GM23338 (cell line): ENCODE measurements around the gene LCMT1. TPM values are rescaled to one million over a fixed set of nuclear protein-coding genes. Genes with fewer than 3 reads are reported as not detected.

Experiments used
- ATAC-seq: fragments of 200-7000 bp; cut with Tn5 transposase; 3 replicates; pipeline ENCODE4 v1.9.1; 2020
- DNase-seq: peaks from one replicate; pipeline ENCODE4 v3.0.0-alpha.2; 2015; ENCODE audit warnings: low spot score
- H2AFZ ChIP-seq: fragments of 200-600 bp; sonication (generic); 2 replicates; pipeline ENCODE4 v1.8.0; 2016; ENCODE audit warnings: antibody characterized with exemption, mild to moderate bottlenecking, moderate library complexity
- H3F3A ChIP-seq: fragments of 200-600 bp; sonication (generic); replicated peaks from 2 replicates; pipeline ENCODE4 v1.8.0; 2017; ENCODE audit warnings: antibody characterized with exemption, mixed run types, low read depth
- H3K27ac ChIP-seq: fragments of 200-600 bp; sonication (generic); 2 replicates; pipeline ENCODE4 v1.6.1; 2016; ENCODE audit warnings: low read depth
- H3K27me3 ChIP-seq: fragments of 200-600 bp; sonication (generic); 2 replicates; pipeline ENCODE4 v1.8.0; 2016; ENCODE audit warnings: mild to moderate bottlenecking, mixed run types, moderate library complexity; ENCODE audit not compliant: insufficient read depth
- H3K36me3 ChIP-seq: fragments of 200-600 bp; sonication (generic); 2 replicates; pipeline ENCODE4 v1.8.0; 2016; ENCODE audit warnings: mild to moderate bottlenecking; ENCODE audit not compliant: insufficient read depth
- H3K4me1 ChIP-seq: fragments of 200-600 bp; sonication (generic); 2 replicates; pipeline ENCODE4 v1.8.0; 2016; ENCODE audit warnings: mild to moderate bottlenecking, moderate library complexity; ENCODE audit not compliant: insufficient read depth
- H3K4me2 ChIP-seq: fragments of 200-600 bp; sonication (generic); 2 replicates; pipeline ENCODE4 v1.7.1; 2017; ENCODE audit warnings: mixed run types
- H3K4me3 ChIP-seq: fragments of 200-600 bp; sonication (generic); 2 replicates; pipeline ENCODE4 v1.6.1; 2016; ENCODE audit warnings: mixed run types
- H3K79me2 ChIP-seq: fragments of 200-600 bp; sonication (generic); replicated peaks from 2 replicates; pipeline ENCODE4 v1.8.0; 2017; ENCODE audit warnings: mild to moderate bottlenecking; ENCODE audit not compliant: insufficient read depth
- H3K9me2 ChIP-seq: fragments of 200-600 bp; sonication (generic); 2 replicates; pipeline ENCODE4 v1.8.0; 2017; ENCODE audit not compliant: insufficient read depth
- H4K20me1 ChIP-seq: fragments of 200-600 bp; sonication (generic); replicated peaks from 2 replicates; pipeline ENCODE4 v1.8.0; 2017; ENCODE audit warnings: mild to moderate bottlenecking; ENCODE audit not compliant: insufficient read depth
- H3K27ac Mint-ChIP-seq: 2 replicates; pipeline ENCODE4 v1.8.0; 2020; ENCODE audit warnings: inconsistent platforms, mild to moderate bottlenecking, moderate library complexity, mixed read lengths
- H3K27me3 Mint-ChIP-seq: 3 replicates; pipeline ENCODE4 v1.8.0; 2022; ENCODE audit warnings: low read depth, mild to moderate bottlenecking, moderate library complexity, mixed read lengths, inconsistent platforms; ENCODE audit not compliant: insufficient read depth, poor library complexity
- H3K36me3 Mint-ChIP-seq: 3 replicates; pipeline ENCODE4 v1.8.0; 2021; ENCODE audit warnings: low read depth, mild to moderate bottlenecking, inconsistent platforms, moderate library complexity, mixed read lengths
- H3K4me1 Mint-ChIP-seq: 3 replicates; pipeline ENCODE4 v1.8.0; 2020; ENCODE audit warnings: mild to moderate bottlenecking, inconsistent platforms, mixed read lengths
- H3K4me3 Mint-ChIP-seq: 3 replicates; pipeline ENCODE4 v1.8.0; 2021; ENCODE audit warnings: moderate library complexity, mild to moderate bottlenecking, inconsistent platforms, mixed read lengths
- H3K9me3 Mint-ChIP-seq: 3 replicates; pipeline ENCODE4 v1.8.0; 2020; ENCODE audit warnings: moderate library complexity, mild to moderate bottlenecking, inconsistent platforms, mixed read lengths
- EZH2 ChIP-seq: fragments of 200-600 bp; sonication (generic); IDR thresholded peaks from one replicate; pipeline ENCODE4 v1.8.0; 2017; ENCODE audit warnings: antibody characterized with exemption, mild to moderate bottlenecking, low read depth; ENCODE audit not compliant: unreplicated experiment
- JUNB ChIP-seq: IDR thresholded peaks from one replicate; pipeline ENCODE4 v1.6.1; 2016; ENCODE audit warnings: antibody characterized with exemption; ENCODE audit not compliant: unreplicated experiment
- NANOG ChIP-seq: IDR thresholded peaks from 2 replicates; pipeline ENCODE4 v1.6.1; 2016; ENCODE audit warnings: antibody characterized with exemption, borderline replicate concordance
- STAT1 ChIP-seq: IDR thresholded peaks from one replicate; pipeline ENCODE4 v1.6.1; 2016; ENCODE audit warnings: antibody characterized with exemption; ENCODE audit not compliant: unreplicated experiment
- polyA plus RNA-seq: library from polyadenylated mRNA; unstranded; fragments of >200 nt; fragmentation: Nextera tagmentation; extraction: Ambion mirVana; gene quantifications from 2 replicates; pipeline ENCODE4 v1.2.1, GENCODE V29; 2016
- total RNA-seq: library from RNA; depleted of rRNA; stranded (reverse); fragments of >200 nt; shearing (Covaris generic); gene quantifications from 2 replicates; pipeline ENCODE4 v1.2.3, GENCODE V29; 2014
- TF ChIP-seq, protein P1 (sequence below), 2 experiments: fragments of 200-600 bp in 1 of 2; sonication (generic) in 1 of 2; conservative IDR thresholded peaks; 2 replicates each; pipeline versions ENCODE4 v1.5.1 to v1.6.1; 2016 to 2017; ENCODE audit warnings: antibody characterized with exemption in 2 of 2, low read depth in 2 of 2, mild to moderate bottlenecking in 2 of 2, moderate library complexity in 1 of 2
- TF ChIP-seq, protein P2 (sequence below): IDR thresholded peaks from one replicate; pipeline ENCODE4 v1.6.1; 2018; ENCODE audit warnings: antibody characterized with exemption; ENCODE audit not compliant: unreplicated experiment
- TF ChIP-seq, protein P3 (sequence below): IDR thresholded peaks from 2 replicates; pipeline ENCODE4 v1.6.1; 2016; ENCODE audit warnings: antibody characterized with exemption

LCMT1 gene
- total and polyA plus RNA-seq, 2 experiments from 2014 or later, result 56.2 to 84.6 TPM

DNA sequence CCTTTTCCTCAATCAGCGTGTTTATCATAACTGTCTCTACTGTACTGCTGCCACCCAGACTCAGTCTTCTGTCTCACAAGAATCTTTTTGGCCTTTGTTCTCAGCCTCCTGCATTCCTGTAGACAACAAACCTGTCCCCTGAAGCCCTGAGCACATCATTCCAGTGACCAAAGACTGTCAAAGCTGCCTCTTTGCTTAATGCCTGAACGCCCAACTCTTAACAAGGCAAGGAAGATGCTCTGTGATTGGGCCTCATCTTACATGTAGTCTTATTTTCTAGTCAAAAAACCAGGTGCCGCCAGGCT, 75.9 kb downstream of the LCMT1 start:
- Mint-ChIP-seq H3K36me3 (no peaks in the 10 kb centered on the region), H3K4me3 (no peak overlapping the region), H3K9me3 (no peaks in the 10 kb centered on the region), H3K27me3 (peaks cover 6% of the 10 kb centered on the region), H3K27ac (no peak overlapping the region), H3K4me1 (no peaks in the 10 kb centered on the region)
- Histone ChIP-seq H2AFZ (no peak overlapping the region), H3K4me1 (no peaks in the 10 kb centered on the region), H3K36me3 (no peaks in the 10 kb centered on the region), H3K79me2 (no peaks in the 10 kb centered on the region), H3K4me3 (no peak overlapping the region), H3F3A (no peaks in the 10 kb centered on the region), H3K27ac (no peak overlapping the region), H3K4me2 (no peak overlapping the region), H3K9me2 (0 out of 2 replicates have a peak, but pooled peaks cover 3% of the 10 kb centered on the region), H4K20me1 (no peaks in the 10 kb centered on the region), H3K27me3 (no peaks in the 10 kb centered on the region)
- ATAC-seq, result no peak
- DNase-seq, result no peak
- TF ChIP-seq NANOG (no peak), EZH2 (no peak)
- TF ChIP-seq, protein P1, sequence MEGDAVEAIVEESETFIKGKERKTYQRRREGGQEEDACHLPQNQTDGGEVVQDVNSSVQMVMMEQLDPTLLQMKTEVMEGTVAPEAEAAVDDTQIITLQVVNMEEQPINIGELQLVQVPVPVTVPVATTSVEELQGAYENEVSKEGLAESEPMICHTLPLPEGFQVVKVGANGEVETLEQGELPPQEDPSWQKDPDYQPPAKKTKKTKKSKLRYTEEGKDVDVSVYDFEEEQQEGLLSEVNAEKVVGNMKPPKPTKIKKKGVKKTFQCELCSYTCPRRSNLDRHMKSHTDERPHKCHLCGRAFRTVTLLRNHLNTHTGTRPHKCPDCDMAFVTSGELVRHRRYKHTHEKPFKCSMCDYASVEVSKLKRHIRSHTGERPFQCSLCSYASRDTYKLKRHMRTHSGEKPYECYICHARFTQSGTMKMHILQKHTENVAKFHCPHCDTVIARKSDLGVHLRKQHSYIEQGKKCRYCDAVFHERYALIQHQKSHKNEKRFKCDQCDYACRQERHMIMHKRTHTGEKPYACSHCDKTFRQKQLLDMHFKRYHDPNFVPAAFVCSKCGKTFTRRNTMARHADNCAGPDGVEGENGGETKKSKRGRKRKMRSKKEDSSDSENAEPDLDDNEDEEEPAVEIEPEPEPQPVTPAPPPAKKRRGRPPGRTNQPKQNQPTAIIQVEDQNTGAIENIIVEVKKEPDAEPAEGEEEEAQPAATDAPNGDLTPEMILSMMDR (conservative IDR thresholded peaks at IDR 0.05; ENCODE audit: low read depth in 2 of 2), result no peak

DNA sequence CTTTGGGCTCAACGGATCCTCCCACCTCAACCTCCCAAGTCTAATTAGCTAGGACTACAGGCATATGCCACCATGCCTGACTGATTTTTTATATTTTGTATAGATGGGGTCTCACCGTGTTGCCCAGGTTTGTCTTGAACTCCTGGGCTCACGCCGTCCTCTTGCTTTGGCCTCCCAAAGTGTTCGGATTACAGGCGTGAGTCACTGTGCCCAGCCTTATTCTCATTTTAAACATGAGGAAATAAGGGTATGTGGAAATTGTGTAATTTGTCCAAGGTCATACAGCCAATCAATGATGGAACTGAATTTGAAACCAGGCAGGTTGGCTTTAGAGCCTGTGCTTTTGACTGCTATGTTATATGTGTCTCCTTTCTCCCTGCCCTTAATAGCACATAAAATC, 77.8 kb downstream of the LCMT1 start:
- Histone ChIP-seq H3K4me2 (no peak overlapping the region), H3K36me3 (no peaks in the 10 kb centered on the region), H3K4me3 (no peak overlapping the region), H3K27me3 (no peaks in the 10 kb centered on the region), H3K79me2 (no peaks in the 10 kb centered on the region), H3K9me2 (0 out of 2 replicates have a peak, but pooled peaks cover 3% of the 10 kb centered on the region), H3K27ac (no peak overlapping the region), H4K20me1 (no peaks in the 10 kb centered on the region; the same call in 1 of the 2 replicates), H3F3A (no peaks in the 10 kb centered on the region), H3K4me1 (no peaks in the 10 kb centered on the region), H2AFZ (no peak overlapping the region)
- ATAC-seq, result no peak
- Mint-ChIP-seq H3K27me3 (peaks cover 6% of the 10 kb centered on the region), H3K36me3 (no peaks in the 10 kb centered on the region), H3K4me3 (no peak overlapping the region), H3K27ac (no peak overlapping the region), H3K4me1 (no peaks in the 10 kb centered on the region), H3K9me3 (no peaks in the 10 kb centered on the region)
- DNase-seq, result no peak
- TF ChIP-seq, protein P2, sequence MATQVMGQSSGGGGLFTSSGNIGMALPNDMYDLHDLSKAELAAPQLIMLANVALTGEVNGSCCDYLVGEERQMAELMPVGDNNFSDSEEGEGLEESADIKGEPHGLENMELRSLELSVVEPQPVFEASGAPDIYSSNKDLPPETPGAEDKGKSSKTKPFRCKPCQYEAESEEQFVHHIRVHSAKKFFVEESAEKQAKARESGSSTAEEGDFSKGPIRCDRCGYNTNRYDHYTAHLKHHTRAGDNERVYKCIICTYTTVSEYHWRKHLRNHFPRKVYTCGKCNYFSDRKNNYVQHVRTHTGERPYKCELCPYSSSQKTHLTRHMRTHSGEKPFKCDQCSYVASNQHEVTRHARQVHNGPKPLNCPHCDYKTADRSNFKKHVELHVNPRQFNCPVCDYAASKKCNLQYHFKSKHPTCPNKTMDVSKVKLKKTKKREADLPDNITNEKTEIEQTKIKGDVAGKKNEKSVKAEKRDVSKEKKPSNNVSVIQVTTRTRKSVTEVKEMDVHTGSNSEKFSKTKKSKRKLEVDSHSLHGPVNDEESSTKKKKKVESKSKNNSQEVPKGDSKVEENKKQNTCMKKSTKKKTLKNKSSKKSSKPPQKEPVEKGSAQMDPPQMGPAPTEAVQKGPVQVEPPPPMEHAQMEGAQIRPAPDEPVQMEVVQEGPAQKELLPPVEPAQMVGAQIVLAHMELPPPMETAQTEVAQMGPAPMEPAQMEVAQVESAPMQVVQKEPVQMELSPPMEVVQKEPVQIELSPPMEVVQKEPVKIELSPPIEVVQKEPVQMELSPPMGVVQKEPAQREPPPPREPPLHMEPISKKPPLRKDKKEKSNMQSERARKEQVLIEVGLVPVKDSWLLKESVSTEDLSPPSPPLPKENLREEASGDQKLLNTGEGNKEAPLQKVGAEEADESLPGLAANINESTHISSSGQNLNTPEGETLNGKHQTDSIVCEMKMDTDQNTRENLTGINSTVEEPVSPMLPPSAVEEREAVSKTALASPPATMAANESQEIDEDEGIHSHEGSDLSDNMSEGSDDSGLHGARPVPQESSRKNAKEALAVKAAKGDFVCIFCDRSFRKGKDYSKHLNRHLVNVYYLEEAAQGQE, result no peak
- TF ChIP-seq, protein P3, sequence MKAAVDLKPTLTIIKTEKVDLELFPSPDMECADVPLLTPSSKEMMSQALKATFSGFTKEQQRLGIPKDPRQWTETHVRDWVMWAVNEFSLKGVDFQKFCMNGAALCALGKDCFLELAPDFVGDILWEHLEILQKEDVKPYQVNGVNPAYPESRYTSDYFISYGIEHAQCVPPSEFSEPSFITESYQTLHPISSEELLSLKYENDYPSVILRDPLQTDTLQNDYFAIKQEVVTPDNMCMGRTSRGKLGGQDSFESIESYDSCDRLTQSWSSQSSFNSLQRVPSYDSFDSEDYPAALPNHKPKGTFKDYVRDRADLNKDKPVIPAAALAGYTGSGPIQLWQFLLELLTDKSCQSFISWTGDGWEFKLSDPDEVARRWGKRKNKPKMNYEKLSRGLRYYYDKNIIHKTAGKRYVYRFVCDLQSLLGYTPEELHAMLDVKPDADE, result no peak
- TF ChIP-seq, protein P1 (conservative IDR thresholded peaks at IDR 0.05; ENCODE audit: low read depth in 2 of 2), result no peak
- TF ChIP-seq STAT1 (no peak), NANOG (no peak), JUNB (no peak)
